Caki2 (cell line): ENCODE results near the gene STAP1. TPM values are rescaled to one million over a fixed set of nuclear protein-coding genes. Genes with fewer than 3 reads are reported as not detected.
"Not testable (repeated sequence)": the region's sequence is repeated elsewhere in the genome, so short reads cannot be mapped to it uniquely, and the experiment has no call there.

Experiments used
- DNase-seq: peaks from one replicate; pipeline ENCODE4 v3.0.0-alpha.2; 2015; ENCODE audit warnings: low read depth
- in situ Hi-C: cut with HindIII; loops from 2 replicates; pipeline ENCODE4 v1.10.0; 2016; ENCODE audit warnings: low sequenced_read_pairs, low pct_unique_long_range_greater_than_20kb, mixed read lengths
- total RNA-seq: library from RNA; depleted of rRNA; stranded (reverse); fragments of >200 nt; shearing (Covaris generic); gene quantifications from 2 replicates; pipeline ENCODE4 v1.2.3, GENCODE V29; 2014; ENCODE audit warnings: low replicate concordance; rRNA removed

STAP1 gene
- total RNA-seq, 1 experiment from 2014 or later: not detected

DNA sequence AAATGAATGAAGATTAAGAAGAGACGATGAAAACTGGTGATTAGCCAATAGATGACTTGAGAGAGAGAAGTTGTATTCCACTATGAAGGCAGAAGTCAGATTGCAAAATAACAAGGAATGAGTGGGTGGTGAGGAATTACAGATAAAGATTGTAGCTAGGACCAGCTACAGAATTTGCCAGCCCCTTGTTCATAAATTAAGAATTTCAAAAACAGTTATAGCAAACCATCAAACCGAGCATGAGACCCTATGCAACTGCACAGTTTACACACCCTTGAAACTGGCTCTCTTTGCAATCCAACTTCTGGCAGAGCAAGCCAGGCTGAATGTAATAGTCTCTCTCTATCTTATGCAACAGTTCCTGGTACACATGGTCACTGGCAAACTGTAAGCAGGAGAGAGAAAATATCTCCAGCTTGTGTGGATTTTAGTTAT is 35.2 kb downstream of the STAP1 start:
- in situ Hi-C loops: no loop called here

DNA sequence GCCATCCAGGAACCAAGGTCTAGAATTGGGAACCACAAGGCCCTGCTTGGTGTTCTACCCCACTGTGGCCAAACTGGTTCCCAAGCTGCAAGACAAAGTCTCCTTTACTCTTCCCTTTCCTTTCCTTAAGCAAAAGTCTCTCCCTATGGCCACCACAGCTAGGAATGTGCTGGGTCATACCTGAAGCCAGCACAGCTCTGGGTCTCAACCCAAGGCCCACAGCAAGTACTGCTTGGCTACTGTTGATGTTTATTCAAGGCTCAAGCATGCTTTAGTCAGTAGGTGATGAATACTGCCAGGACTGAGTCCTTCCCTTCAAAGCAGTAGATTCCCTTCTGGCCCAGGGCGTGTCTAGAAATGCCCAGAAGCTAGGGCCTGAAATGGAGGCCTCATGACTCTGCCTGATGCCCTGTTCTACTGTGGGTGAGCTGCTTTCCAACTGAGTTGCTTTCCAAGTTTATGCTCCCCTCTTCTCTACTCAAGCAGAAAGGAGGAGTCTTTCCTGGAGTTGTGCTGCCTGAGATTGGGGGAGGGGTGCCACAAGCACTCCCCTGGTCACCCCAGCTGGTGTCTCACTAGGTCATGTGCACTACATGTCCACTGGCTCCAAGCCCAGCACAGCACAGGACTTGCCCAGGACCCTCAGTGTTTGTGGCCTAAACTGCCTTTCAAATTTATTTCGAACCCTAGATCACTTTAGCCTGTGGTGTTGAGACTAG is 44.9 kb downstream of the STAP1 start:
- DNase-seq: no peak
- in situ Hi-C loops: no loop called here

More for the DNA sequence above, 35.2 kb downstream of the STAP1 start:
- no peak for DNase-seq

DNA sequence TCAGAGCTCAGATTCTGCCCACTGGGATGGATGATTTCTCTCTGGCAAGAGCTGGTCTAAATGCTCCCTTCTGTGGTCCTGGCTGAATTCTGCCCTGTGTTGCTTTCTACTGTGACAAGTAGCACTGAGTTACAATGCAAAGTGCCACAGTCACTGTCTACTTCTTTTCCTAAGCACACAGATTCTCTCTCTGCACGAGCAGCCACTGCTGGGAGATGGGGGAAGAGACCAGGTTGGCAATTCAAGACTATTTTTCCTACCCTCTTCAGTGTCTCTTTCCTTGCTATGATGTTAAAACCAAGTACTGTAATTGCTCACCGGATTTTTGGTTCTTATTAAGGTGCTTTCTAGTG is 45.5 kb downstream of the STAP1 start:
- in situ Hi-C loops: no loop called here
- DNase-seq: no peak

DNA sequence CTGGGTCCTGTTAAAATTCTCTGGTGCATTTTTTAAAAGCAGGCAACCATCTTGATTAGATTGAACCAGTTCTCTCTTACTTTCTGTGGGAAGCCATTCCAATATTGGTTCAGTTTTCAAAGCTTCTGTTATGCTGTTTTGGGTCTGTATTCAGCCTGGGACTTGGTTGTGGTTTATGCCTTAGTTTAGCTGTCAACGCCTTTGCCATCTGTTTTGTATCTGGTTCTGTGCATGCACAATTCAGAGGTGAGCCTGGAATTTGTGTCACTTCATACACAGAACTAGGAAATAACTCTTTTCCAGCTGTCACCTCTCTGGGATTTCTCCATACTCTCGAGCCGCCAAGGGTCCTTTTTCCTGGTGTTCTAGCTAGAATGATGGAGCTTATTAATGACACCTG is 46.2 kb downstream of the STAP1 start:
- in situ Hi-C loops: no loop called here
- DNase-seq: no peak

DNA sequence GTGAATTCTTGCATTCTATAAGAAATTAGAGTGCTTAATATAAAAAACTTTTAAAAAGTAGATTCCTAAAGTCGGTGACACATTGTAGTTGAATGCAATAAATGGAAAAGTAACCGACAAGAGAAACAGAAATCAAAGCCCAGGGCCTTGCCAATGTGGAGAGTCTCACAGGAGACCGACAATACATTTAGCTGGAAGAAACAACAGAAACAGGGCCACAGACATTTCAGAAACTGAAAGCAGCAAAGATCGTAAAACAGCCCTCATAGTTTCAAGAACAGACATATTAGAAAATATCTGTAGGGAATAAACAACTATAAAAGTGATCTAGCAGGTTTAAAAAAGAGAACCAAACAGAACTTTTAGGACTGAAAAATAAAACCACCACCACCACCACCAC is 49.5 kb downstream of the STAP1 start:
- in situ Hi-C loops: no loop called here
- no peak for DNase-seq

DNA sequence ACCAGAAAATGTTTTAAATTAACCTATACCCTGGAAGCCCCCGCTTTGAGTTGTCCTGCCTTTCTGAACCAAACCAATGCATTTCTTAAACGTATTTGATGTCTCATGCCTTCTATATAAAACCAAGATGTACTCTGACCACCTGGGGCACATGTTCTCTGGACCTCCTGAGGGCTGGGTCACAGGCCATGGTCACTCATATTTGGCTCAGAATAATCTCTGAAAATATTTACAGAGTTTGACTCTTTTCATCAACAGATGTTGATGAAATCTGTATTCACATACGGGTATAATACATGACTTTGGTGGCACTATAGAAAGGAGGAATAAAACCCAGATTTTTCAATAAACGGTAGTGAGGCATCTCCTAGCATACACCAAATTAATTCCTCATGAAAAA is 55.7 kb downstream of the STAP1 start:
- in situ Hi-C loops: no loop called here
- DNase-seq: no peak

DNA sequence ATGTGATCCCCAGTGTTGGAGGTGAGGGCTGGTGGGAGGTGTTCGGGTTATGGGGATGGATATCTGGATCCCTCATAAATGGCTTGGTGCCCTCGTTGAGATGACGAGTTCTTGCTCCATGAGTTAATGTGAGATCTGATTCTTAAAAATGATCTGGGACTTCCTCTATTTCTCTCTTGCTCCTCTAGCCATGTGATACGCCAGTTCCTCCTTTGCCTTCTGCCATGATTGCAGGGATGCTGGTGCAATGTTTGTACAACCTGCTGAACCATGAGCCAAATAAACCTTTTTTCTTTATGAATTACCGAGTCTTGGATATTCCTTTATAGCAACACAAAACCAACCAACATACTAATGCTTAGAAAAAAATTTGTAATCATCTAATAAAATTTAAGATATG is 56.6 kb downstream of the STAP1 start:
- in situ Hi-C loops: no loop called here
- DNase-seq: no peak

DNA sequence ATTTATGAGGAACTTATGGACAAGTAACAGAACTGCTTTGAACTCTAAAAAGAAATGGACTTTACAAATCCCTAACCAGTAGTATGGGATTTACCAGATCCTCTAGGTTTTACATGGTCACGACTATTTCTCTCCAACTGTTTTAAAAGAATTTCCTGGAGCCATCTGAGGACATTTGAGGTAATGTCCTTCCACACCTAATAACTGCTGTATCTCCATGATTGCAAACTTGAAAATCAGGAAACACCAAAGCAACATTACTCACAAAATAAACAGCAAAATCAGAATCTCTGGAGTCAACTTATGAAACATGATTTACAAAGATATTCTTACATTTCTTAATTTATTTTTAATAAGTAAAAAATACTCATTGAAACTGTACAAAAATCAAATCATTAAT is 58.0 kb downstream of the STAP1 start:
- in situ Hi-C loops: no loop called here
- no peak for DNase-seq

DNA sequence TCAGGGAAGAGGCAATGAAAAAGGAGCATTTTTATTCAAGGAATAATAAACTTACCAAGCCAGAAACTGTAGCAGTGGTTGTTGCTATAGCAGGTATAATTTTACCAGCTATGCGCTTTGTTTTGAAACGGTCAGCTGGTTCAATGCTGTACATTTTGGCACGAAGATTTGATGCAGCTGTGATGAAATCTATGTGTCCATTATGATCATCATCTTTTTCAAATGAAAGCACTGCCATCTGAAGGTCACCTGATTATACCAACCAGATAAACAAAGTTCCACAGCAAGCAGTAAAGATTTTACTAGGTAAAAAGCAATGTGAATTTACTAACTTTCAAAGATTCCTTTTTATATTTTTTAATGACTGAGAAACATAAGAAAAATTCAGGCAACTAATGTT is 66.4 kb downstream of the STAP1 start:
- in situ Hi-C loops: no loop called here
- no peak for DNase-seq

DNA sequence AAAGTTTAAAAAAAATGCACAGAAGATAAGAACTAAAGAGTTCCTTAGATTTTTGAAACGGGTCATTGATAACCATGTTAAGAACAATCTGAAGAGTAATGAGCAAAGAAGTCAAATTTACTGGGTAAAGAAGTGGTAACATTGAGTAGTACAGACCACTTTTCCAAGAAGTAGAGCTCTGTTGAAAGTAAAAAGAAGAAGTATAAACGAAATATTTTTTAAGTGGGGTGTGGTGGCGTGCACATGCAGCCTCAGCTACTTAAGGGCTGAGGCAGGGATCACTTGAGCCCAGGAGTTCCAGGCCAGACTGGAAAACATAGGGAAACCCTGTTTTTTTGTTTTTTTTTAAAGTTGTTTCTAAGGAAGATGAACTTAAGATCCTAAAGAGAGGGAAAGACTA is 74.0 kb downstream of the STAP1 start:
- no peak for DNase-seq
- in situ Hi-C loops: no loop called here

DNA sequence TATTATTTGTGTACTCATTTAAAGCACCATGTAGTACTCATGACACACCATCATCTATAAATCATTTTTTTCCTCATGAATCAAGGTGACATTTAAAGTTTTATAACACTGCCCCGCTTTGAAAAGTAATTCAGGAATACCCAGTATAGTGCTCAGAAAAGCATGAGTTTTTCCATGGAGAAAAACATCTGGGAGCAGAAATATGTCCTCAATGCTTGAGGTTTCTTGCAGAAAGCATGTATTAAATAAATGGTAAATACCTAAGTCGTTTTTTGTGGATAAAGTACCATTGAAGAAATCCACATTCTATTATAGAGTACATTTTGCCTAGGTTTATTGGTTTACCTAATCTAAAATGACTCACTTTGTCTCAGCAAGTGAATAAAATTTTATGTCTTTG is 76.2 kb downstream of the STAP1 start:
- no peak for DNase-seq
- in situ Hi-C loops: no loop called here

DNA sequence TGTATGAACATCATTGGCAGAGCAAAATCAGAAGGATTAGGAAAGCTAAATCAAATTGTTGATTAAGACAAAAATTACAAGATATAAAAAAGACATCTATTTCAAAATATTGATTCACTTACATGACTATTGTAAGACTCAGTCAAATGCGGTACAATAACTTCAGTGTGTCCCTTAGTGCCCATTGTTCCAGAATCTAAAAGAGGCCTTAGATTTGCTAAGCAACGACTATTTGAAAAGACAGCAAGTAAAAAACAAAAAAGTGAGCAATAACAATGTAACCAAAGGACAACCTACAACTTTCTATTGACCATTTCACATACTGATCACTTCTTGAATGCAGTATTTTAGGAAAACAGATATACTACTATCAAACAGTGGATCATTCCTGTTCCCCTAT is 76.8 kb downstream of the STAP1 start:
- no peak for DNase-seq
- in situ Hi-C loops: no loop called here

DNA sequence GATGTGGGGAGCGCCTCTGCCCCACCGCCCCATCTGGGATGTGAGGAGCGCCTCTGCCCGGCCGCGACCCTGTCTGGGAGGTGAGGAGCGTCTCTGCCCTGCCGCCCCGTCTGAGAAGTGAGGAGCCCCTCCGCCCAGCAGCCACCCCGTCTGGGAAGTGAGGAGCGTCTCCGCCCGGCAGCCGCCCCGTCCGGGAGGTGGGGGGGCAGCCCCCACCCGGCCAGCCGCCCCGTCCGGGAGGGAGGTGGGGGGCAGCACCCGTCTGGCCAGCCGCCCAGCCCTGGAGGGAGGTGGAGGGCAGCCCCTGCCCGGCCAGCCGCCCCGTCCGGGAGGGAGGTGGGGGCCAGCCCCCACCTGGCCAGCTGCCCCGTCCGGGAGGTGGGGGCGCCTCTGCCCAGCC is 78.5 kb downstream of the STAP1 start:
- DNase-seq, in situ Hi-C loops: not testable (repeated sequence)

DNA sequence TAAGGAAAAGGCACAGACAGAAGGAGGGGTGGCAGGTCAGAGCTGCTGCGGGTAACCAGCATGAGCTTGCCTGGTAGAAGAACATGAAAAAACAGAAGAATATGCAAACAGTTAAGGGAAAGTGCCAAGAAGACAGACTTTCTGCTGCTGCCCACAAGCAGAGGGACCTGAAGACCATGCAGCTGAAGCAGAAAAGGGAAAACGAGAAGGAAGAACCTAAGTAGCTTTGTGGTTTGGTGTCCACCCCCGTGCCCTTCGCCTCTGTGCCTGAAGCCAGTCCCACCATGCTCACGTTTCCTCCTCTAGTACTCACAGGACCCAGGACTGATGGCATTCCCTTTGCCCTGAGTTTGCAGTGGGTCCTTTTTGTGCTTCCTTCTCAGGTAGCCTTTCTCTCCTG is 79.6 kb downstream of the STAP1 start:
- no peak for DNase-seq
- in situ Hi-C loops: no loop called here

DNA sequence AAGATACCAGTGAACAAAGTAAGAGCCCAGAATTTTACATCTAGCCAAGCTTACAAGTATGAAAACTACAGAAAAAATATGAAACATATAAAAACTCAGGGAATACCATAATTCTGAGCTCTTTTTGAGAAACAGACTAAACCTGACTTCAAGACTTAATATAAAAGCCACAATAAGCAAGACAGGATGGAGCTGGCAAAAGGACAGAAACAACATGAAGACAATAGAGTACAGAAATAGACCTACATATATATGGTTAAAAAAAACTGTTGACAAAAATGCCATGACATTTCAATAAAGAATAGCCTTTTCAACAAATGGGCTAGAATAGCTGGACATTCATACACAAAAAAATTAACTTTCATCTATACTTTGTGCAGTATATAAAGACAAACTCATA is 93.0 kb downstream of the STAP1 start:
- in situ Hi-C loops: no loop called here

More for the DNA sequence above, 93.0 kb downstream of the STAP1 start:
- DNase-seq: no peak

Other genes with a start within 250 kb of the STAP1 start
- 4.4 and 5.4 TPM in 2 replicates for gene CENPC, start 13.2 kb upstream of the STAP1 start, total RNA-seq
- 71.4 and 123 TPM in 2 replicates for gene UBA6, start 142.4 kb downstream of the STAP1 start, total RNA-seq
- gene GNRHR, start 195.7 kb downstream of the STAP1 start, total RNA-seq: not detected in 2 replicates